Body of pancreas (tissue), 4 donors: Measurements from ENCODE around the gene FYB1. TPM values are rescaled to one million over a fixed set of nuclear protein-coding genes. Genes with fewer than 3 reads are reported as not detected.

Source experiments
- ATAC-seq: fragments of 150-250 bp; one replicate; pipeline ENCODE4 v1.9.1; 2016
- DNase-seq, 4 donors: peaks; one replicate each; pipeline ENCODE4 v3.0.0-alpha.2; 2019
- H3K27ac ChIP-seq, 4 donors: fragments of 200-600 bp; sonication (generic); 1 replicate in 3 of 4; 2 replicates in 1 of 4; pipeline versions ENCODE4 v1.5.1 to v1.6.1; 2016 to 2019; ENCODE audit warnings: mild to moderate bottlenecking in 1 of 4, mixed read lengths in 1 of 4, moderate library complexity in 1 of 4
- H3K27me3 ChIP-seq, 2 donors: fragments of 200-600 bp; sonication (generic); one replicate each; pipeline ENCODE4 v1.6.0; 2016; ENCODE audit warnings: mild to moderate bottlenecking in 1 of 2
- H3K36me3 ChIP-seq, 2 donors: fragments of 200-600 bp; sonication (generic); replicated peaks in 1 of 2; 2 replicates each; pipeline ENCODE4 v1.5.1; 2016; ENCODE audit warnings: low read depth in 2 of 2; ENCODE audit not compliant: insufficient read depth in 1 of 2
- H3K4me1 ChIP-seq: fragments of 200-600 bp; sonication (generic); one replicate; pipeline ENCODE4 v1.6.0; 2016
- H3K4me3 ChIP-seq, 2 donors: fragments of 200-600 bp; sonication (generic); 1 replicate in 1 of 2; 2 replicates in 1 of 2; pipeline ENCODE4 v1.5.1; 2016 to 2019
- H3K9me3 ChIP-seq, 3 donors: fragments of 200-600 bp; sonication (generic); 1 replicate in 2 of 3; 2 replicates in 1 of 3; pipeline ENCODE4 v1.5.1; 2016
- POLR2A ChIP-seq, 3 donors: fragments of 450-650 bp; IDR thresholded peaks; one replicate each; pipeline ENCODE4 v1.6.1; 2016; ENCODE audit warnings: antibody characterized with exemption in 3 of 3, mild to moderate bottlenecking in 2 of 3
- WGBS, 2 donors: methylation state at CpG; one replicate each; pipeline ENCODE4 v1.1.5; 2017; 5-methylcytosine and 5-hydroxymethylcytosine counted together
- intact Hi-C: fragments of 100-400 bp; cut with DNase I; formaldehyde crosslinking; loops from one replicate; pipeline ENCODE4 v1.15.1; 2023
- total RNA-seq, 2 donors: library from RNA; depleted of rRNA; stranded (reverse); fragments of >200 nt; gene quantifications; one replicate each; pipeline ENCODE4 v1.1.0, GENCODE V29; 2016
- TF ChIP-seq, protein P1 (sequence below), 7 experiments: fragments of 450-650 bp in 4 of 7; fragments of 200-600 bp in 3 of 7; sonication (generic) in 3 of 7; IDR thresholded peaks; one replicate each; pipeline ENCODE4 v1.5.1; 2016 to 2019; ENCODE audit warnings: antibody characterized with exemption in 7 of 7

FYB1 gene
- total RNA-seq, 2 donors from 2014 or later = 2.9 to 3.0 TPM

- no peak overlapping the region for H3K27ac ChIP-seq
- H3K9me3 ChIP-seq = no peaks in the 10 kb centered on the region
- H3K4me3 ChIP-seq = no peak overlapping the region
- intact Hi-C loops = no loop called here
- no peaks in the 10 kb centered on the region for H3K36me3 ChIP-seq
- TF ChIP-seq, protein P1, sequence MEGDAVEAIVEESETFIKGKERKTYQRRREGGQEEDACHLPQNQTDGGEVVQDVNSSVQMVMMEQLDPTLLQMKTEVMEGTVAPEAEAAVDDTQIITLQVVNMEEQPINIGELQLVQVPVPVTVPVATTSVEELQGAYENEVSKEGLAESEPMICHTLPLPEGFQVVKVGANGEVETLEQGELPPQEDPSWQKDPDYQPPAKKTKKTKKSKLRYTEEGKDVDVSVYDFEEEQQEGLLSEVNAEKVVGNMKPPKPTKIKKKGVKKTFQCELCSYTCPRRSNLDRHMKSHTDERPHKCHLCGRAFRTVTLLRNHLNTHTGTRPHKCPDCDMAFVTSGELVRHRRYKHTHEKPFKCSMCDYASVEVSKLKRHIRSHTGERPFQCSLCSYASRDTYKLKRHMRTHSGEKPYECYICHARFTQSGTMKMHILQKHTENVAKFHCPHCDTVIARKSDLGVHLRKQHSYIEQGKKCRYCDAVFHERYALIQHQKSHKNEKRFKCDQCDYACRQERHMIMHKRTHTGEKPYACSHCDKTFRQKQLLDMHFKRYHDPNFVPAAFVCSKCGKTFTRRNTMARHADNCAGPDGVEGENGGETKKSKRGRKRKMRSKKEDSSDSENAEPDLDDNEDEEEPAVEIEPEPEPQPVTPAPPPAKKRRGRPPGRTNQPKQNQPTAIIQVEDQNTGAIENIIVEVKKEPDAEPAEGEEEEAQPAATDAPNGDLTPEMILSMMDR (IDR thresholded peaks at IDR 0.05) = no peak
- TF ChIP-seq POLR2A (IDR thresholded peaks at IDR 0.05) = no peak
- DNase-seq (no peak), ATAC-seq (no peak)
- no peaks in the 10 kb centered on the region for H3K27me3 ChIP-seq
- no peaks in the 10 kb centered on the region for H3K4me1 ChIP-seq
These were observed 35.3 kb upstream of the FYB1 start for GRCh38 chr5:39254671-39255070.

DNA sequence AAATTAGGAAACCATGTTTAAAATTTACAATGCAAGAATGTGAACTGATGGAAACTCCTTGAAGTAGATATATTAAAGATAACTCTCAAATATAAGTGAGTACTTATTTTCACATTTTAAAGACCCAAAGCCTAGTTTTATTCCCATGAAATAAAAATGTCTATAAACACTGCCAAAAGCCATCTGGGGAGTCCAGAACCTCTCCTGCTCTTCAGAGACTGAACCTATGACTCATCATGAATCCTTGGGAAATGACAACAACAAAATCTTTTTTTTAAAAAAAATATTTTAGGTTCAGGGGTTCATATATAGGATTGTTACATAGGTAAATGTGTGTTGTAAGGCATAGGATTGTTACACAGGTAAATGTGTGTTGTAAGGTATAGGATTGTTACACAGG is 33.8 kb upstream of the FYB1 start:
- Histone ChIP-seq H3K9me3 (no peaks in the 10 kb centered on the region), H3K36me3 (no peaks in the 10 kb centered on the region), H3K4me3 (no peak overlapping the region), H3K27ac (no peak overlapping the region), H3K4me1 (no peaks in the 10 kb centered on the region), H3K27me3 (no peaks in the 10 kb centered on the region)
- intact Hi-C loops = no loop called here
- ATAC-seq (no peak), DNase-seq (no peak)
- no peak for TF ChIP-seq POLR2A (IDR thresholded peaks at IDR 0.05)
- TF ChIP-seq, protein P1 (IDR thresholded peaks at IDR 0.05) = no peak

GRCh38 chr5:39249564-39250274 is 30.4 kb upstream of the FYB1 start:
- 47 to 69% methylated on average over 1 of the region's 1 CpG for WGBS, 2 donors
- no peak for DNase-seq
- Histone ChIP-seq H3K9me3 (no peaks in the 10 kb centered on the region), H3K36me3 (no peaks in the 10 kb centered on the region), H3K4me1 (no peaks in the 10 kb centered on the region), H3K4me3 (no peak overlapping the region), H3K27me3 (no peaks in the 10 kb centered on the region), H3K27ac (no peak overlapping the region)
- intact Hi-C loops = no loop called here
- TF ChIP-seq, protein P1 (IDR thresholded peaks at IDR 0.05) = no peak
- no peak for TF ChIP-seq POLR2A (IDR thresholded peaks at IDR 0.05)
- ATAC-seq = no peak

GRCh38 chr5:39249069-39249468 is 29.7 kb upstream of the FYB1 start:
- Histone ChIP-seq H3K27me3 (no peaks in the 10 kb centered on the region), H3K9me3 (no peaks in the 10 kb centered on the region), H3K27ac (no peak overlapping the region), H3K4me1 (no peaks in the 10 kb centered on the region), H3K4me3 (no peak overlapping the region), H3K36me3 (no peaks in the 10 kb centered on the region)
- WGBS, 2 donors = 79 to 84% methylated on average over 1 of the region's 1 CpG
- no peak for ATAC-seq
- no peak for DNase-seq
- TF ChIP-seq, protein P1 (IDR thresholded peaks at IDR 0.05) = no peak
- no peak for TF ChIP-seq POLR2A (IDR thresholded peaks at IDR 0.05)
- intact Hi-C loops = no loop called here

DNA sequence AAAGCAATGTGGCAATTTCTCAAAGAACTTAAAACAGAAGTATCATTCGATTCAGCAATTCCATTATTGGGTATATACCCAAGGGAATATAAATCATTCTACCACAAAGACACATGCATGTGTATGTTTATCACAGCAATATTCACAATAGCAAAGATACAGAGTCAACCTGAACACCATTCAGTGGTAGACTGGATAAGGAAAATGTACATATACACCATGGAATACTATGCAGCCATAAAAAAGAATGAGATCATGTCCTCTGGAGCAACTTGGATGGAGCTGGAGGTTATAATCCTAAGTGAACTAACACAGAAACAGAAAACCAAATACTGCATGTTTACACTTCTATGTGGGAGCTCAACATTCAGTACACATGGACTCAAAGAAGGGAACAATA is 21.4 kb upstream of the FYB1 start:
- intact Hi-C loops = no loop called here
- TF ChIP-seq, protein P1 (IDR thresholded peaks at IDR 0.05) = no peak
- TF ChIP-seq POLR2A (IDR thresholded peaks at IDR 0.05) = no peak
- WGBS, 2 donors = 62 to 73% methylated on average over 1 of the region's 1 CpG

More for the DNA sequence above, 21.4 kb upstream of the FYB1 start:
- no peak overlapping the region for H3K4me3 ChIP-seq
- no peaks in the 10 kb centered on the region for H3K9me3 ChIP-seq
- no peaks in the 10 kb centered on the region for H3K4me1 ChIP-seq
- DNase-seq (no peak), ATAC-seq (no peak)
- H3K27ac ChIP-seq = no peak overlapping the region
- H3K27me3 ChIP-seq = no peaks in the 10 kb centered on the region
- no peaks in the 10 kb centered on the region for H3K36me3 ChIP-seq
